GM18508 (cell line): Measurements from ENCODE around the gene UNC93A.
"Not testable (repeated sequence)": the region's sequence is repeated elsewhere in the genome, so short reads cannot be mapped to it uniquely, and the experiment has no call there.

ENCODE experiments used
- ATAC-seq: cut with Tn5 transposase; IDR thresholded peaks from one replicate; pipeline ENCODE4 v1.9.1; 2021; ENCODE audit warnings: moderate number of reproducible peaks; ENCODE audit not compliant: insufficient read depth, unreplicated experiment

UNC93A gene

GRCh38 chr6:167336844-167337630 lies 45.9 kb downstream of the UNC93A start:
- no peak for ATAC-seq

DNA sequence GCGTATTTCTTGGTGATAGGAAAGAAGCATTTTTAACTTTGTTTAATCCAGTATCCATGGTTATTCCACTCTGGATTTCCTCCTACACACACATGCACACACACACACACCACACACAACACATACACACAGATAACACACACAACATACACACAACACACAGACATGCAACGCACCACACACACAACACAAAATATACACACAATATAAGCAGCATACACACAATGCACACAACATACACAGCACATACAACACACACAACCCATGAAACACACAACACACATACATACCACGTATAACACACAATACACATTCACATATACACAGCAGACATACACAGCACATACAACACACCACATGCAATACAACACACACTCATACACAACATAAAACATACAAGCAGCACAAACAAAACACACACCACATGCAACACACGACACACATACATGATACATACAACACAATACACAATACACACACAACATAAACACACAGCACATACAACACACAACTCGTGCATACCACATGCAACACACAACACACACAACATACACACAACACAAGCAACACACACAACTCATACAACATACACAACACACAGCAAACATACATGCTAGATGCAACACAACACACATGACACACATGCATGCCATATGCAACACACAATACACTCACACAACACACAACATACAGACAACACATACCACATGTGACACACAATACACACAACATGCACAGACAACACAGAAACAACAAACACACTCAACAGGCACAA lies 46.7 kb downstream of the UNC93A start:
- no peak for ATAC-seq

GRCh38 chr6:167338541-167339117 lies 47.5 kb downstream of the UNC93A start:
- no peak for ATAC-seq

- ATAC-seq = no peak
These were observed 50.0 kb downstream of the UNC93A start for GRCh38 chr6:167341038-167341583.

- no peak for ATAC-seq
These were observed 50.8 kb downstream of the UNC93A start for GRCh38 chr6:167341665-167342655.

GRCh38 chr6:167342879-167343610 lies 51.9 kb downstream of the UNC93A start:
- no peak for ATAC-seq

DNA sequence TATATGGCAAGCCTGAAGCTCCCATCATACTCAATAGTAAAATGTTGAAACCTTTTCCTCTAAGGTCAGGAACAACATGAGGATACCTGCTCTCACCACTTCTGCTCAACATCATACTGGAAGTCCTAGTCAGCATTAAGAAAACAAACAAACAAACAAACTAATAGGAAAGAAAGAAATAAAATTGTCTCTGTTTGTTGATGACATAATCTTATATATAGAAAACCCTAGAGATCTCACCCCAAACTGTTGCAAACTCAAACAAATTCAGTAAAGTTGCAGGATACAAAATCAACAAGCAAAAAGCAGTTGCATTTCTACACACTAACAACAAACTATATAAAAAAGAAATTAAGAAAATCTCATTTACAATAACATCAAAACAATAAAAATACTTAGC lies 54.2 kb downstream of the UNC93A start:
- no peak for ATAC-seq

GRCh38 chr6:167345960-167346359 lies 54.8 kb downstream of the UNC93A start:
- ATAC-seq = no peak

DNA sequence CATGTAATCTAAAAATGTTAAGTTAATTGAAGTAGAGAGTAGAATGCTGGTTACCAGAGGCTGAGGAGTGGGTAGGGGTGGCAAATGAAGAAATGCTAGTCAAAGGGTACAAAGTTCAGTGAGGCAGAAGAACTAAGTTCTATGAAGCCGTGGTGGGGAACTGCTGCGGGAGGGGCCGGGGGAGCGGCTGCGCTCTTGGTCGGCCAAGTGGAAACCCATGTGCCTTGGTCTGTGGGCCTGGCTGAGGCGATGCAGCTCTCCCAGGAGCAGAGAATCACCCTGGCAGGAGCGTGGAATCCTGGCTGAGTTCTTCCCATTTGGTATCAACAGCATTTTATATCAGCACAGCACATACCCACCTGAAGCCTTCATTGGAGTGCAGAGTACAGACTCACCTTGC lies 56.1 kb downstream of the UNC93A start:
- ATAC-seq = no peak

- no peak for ATAC-seq
These were observed 58.6 kb downstream of the UNC93A start for GRCh38 chr6:167349631-167350274.

- ATAC-seq = no peak
These were observed 59.2 kb downstream of the UNC93A start for GRCh38 chr6:167350275-167350696.

DNA sequence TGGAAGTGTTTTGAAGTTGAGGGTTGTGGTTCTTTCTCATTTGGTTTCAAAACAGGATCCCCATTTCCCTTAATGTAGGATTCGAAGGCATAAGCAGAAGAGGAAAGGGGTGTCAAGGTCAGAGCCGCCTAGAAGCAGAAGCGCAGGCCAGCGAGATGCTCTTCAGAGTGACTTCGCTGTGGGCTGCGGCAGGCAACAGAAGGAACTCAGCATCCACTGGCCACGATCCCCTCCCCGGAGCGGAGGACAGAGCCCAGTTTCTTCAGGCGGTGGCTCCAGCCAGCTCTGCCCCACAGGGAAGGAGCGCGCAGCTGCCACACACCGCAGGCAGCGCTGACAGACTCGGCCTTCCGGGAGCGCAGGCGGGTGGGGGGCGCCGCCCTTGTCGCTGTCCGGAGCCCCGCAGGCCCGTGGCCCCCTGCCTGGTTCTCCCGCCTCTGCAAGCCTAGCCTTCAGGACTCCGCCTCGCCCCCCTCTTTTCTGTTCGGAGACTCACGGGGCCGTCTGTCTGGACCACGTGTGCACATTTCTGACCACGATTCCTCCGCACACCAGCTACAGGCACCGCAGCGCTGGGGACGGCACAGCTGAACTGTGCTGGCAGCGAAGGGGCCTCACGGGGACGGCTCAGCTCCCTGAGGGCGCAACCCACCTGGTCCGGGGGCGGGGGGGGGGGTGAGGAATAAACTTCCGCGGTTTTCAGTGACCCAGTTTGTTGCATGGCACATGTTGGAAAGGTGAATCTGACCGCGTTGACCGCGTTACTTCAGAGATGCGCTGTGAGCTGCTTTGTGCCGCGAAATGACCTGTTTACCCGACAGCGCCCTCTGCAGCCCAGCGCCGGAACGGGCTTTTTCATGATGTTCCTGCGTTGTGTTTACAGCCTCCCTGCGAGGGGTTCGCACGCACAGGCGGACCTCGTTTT lies 59.9 kb downstream of the UNC93A start:
- no peak for ATAC-seq

DNA sequence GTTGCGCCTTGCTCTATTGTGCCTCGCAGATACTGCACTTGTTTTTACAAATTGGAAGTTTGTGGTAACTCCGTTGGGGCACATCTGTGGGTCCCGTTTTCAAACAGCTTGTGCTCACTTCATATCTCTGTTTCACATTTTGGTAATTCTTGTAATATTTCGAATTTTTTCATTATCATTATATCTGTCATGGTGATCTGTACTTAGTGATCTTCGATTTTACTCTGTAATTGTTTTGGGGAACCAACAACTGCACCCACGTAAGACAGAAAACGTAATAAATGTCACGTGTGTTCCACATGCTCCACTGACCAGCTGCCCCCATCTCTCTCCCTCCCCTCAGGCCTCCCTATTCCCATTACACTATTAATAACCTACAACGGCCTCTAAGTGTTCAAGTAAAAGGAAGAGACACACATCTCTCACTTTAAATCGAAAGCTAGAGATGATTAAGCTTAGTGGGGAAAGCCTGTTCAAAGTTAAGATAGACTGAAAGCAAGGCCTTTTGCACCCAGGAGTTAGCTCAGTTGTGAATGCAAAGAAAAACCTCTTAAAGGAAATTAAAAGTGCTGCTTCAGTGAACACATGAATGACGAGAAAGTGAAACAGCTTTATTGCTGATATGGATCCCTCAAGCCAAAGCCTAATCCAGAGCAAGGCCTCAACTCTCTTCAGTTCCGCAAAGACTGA lies 60.7 kb downstream of the UNC93A start:
- ATAC-seq = peak; percentile 57

- ATAC-seq = no peak
These were observed 65.8 kb downstream of the UNC93A start for GRCh38 chr6:167356874-167357273.

- ATAC-seq = not testable (repeated sequence)
These were observed 67.3 kb downstream of the UNC93A start for GRCh38 chr6:167358394-167358793.

DNA sequence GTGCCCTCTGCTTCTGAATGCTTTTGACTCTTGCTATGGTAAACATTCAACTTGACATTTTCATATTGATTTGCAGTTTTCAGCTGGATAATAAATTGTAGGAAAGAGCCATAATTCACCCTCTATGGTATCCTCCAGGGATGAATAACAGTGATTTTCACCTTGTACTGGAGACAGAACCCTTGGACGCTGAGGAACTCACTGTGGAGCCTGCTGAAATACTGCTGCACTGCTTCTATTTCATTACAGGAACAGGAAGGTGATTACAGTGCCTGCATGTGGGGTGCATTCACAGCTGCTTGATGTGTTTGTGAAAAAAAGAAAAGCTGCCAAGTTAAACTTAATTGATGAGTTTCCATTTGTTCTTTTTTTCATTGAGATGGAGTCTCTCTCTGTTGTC lies 70.1 kb downstream of the UNC93A start:
- ATAC-seq = not testable (repeated sequence)
